GM18499 (cell line): Measurements from ENCODE around the gene TLCD5.

Experiments used
- ATAC-seq: cut with Tn5 transposase; IDR thresholded peaks from one replicate; pipeline ENCODE4 v1.9.1; 2021; ENCODE audit warnings: moderate number of reproducible peaks; ENCODE audit not compliant: insufficient read depth, unreplicated experiment

Gene TLCD5

DNA sequence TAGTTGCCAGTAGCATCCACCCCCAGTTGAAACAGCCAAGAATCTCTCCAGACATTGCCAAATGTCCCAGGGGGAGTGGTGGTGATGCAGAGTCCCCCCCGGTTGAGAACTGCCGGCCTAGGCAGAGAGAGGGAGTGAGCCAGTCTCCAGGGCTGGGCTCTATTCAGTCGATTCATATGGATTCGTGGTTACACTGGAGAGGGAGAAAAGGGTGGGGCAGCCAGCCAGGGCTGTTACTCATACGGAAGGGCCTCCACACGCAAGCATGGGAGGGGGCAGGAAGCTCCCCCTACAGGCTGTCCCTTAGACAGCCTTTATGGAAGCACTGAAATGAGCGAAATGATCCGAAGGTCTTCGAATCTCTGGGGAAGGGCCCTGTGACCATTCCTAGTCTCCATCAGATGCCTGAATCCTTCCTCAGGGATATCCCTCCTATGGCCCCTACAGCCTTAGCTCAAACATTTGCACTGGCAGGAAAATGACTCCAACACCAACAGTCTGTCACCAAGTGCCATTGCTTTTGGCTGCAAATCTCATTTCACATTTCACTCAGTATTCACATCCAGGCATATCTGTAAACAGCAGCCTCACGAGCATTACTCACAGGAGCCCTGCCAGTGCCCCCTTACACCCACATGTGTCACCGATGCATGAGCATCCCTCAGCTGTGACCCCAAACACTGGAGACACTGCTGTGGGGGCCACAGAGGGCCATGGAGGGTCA is 18.4 kb upstream of the TLCD5 start:
- ATAC-seq = no peak

DNA sequence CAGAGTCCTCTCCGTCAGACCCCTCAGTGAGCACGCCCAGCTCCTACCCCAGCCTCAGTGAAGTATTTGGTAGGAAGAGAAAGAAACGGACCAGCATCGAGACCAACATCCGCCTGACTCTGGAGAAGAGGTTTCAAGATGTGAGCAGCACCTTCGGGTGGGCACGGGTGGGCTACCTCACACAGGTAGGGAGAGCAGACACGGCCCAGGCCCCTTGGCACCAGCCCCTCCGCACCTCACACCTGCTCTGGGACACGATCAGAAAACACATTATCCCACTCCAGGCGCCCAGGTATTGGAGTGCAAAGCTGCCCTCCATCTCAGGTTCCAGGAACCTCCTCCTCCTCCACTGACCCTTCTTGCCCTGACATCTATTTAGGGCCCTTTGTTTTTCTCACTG is 17.6 kb upstream of the TLCD5 start:
- ATAC-seq = no peak

GRCh38 chr11:120308081-120308480 is 17.0 kb upstream of the TLCD5 start:
- ATAC-seq = no peak

DNA sequence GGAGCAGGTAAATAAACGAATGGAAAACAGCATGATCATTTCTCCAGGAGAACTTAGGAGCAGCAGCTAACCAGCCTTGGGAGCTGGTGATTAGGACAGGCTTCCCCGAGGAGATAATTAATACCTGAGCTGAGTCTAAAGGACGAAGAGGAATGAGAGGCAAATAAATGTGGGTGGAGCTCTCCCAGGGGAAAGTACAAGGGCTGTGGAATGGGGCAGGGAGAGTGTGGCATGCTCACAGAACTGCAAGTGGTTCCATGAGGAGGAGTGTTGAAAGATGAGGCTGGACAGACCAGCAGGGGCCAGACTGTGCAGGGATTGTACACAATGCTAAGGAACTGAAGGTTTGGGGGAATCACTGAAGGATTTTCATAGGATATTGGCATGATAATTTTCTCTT is 14.2 kb upstream of the TLCD5 start:
- no peak for ATAC-seq

DNA sequence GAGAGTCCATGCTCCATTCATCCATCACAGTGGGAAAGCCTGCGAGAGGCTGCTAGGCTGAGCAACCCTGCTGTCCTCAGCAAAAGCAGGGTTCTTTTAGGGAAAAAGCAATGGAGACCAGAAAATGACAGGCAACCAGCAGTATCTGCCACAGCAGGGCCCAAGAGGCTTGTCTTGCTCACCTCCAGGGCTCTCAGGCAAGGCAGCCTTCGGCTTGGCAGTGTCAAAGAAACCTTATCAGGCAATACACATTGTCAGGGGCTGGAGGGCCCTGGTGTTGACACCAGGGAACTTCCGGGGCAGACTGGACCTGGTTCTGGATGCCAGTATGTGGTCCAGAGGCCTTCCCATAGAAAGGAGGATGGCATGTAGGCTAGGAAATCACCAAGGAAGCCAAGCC is 10.2 kb upstream of the TLCD5 start:
- ATAC-seq = no peak

GRCh38 chr11:120316880-120317688 is 8.0 kb upstream of the TLCD5 start:
- ATAC-seq = no peak

GRCh38 chr11:120317689-120318480 is 7.2 kb upstream of the TLCD5 start:
- no peak for ATAC-seq

GRCh38 chr11:120318906-120319305 is 6.2 kb upstream of the TLCD5 start:
- no peak for ATAC-seq

DNA sequence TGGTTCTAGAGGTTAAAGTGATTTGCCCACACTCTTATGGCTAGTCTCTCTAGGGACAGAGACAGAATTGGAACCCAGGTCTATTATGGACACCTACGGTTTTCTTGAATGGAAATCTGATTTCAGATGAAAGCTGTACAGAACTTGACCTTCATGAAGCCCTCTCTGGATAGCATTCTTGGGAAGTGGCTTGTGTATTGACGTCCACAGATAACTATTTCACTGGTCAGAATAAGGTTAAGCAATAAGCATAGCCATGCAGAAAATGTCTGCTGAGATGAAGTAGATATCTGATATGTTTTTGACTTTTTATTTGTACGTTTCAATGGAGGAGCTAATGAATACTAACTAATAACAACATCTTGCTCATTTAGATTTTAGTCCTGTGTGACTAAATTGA is 1.1 kb downstream of the TLCD5 start:
- no peak for ATAC-seq

GRCh38 chr11:120326845-120327281 is 1.8 kb downstream of the TLCD5 start:
- no peak for ATAC-seq

DNA sequence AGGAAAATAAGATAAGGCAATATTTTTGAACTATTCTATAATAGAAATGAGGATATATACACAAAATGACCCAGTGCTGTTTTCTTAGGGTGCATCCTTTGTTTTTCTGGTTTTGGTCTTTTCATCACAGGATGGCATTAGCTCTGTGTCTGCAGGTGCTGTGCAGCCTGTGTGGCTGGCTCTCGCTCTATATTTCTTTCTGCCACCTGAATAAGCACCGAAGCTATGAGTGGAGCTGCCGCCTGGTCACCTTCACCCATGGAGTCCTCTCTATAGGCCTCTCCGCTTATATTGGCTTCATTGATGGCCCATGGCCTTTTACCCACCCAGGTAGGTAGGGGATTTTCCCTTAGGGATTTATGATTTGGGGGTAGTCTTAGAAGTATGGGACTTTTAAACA is 2.2 kb downstream of the TLCD5 start:
- ATAC-seq = no peak

GRCh38 chr11:120329556-120329955 is 4.5 kb downstream of the TLCD5 start:
- no peak for ATAC-seq

GRCh38 chr11:120330045-120330444 is 4.9 kb downstream of the TLCD5 start:
- ATAC-seq = no peak

GRCh38 chr11:120331301-120331996 is 6.3 kb downstream of the TLCD5 start:
- ATAC-seq = no peak

DNA sequence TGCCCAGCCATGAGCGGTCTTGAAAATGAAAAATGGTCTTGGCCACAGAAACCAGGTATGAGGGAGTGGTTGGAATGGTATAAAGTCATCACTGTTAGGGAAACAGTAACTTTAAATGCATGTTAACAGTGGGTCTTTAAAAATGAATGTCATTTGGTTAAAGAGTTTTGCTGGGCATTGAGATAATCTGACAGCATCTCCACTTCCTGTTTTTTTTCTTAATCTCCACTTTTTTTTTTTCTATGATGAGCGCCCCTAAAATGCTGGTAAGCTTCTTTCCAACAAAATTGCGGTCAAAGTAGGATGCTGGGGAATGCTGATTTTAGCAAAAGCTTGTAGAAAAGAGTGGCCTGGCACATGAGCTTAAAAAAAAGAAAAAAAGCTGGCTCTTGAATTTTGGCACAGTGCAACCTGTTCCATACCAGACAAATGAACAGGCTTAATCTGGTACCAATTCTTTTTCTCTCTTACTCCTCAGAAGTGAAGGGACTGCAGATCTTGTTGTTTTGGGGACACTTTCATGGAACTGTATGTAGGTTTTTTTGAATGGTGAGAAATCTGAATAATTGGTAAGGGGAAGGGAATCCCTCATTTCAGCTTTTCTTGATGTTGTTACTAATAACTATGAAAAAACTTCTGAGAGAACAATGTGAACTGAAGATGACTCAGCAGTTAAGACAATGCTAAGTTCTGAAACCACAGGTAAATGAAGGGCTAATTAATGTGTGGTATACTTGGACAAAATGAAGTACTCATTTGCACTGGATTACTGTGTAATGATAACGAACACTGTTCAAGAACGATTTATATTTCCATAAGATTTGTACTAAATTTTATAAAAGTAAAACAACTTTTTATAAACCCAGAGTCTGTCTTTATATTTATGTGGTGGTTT is 8.0 kb downstream of the TLCD5 start:
- ATAC-seq = no peak

DNA sequence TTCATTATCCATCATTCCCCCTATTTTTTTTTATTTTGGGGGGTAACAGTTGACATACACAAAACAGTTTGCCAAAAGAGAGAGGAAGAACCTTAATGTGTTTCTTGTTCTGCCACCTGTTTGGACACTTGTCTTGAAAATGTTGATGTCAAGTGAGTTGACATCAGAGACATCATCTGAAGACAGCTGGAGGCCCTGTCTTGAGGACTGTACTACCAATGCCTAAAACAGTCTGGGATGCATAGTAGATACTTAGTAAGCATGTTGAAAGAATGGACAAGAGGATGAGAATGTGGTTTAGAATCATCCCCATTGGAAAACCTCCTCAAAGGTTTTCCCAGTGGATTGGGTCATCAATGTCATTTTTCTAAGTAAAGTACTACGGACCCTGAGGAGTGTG is 8.7 kb downstream of the TLCD5 start:
- no peak for ATAC-seq

DNA sequence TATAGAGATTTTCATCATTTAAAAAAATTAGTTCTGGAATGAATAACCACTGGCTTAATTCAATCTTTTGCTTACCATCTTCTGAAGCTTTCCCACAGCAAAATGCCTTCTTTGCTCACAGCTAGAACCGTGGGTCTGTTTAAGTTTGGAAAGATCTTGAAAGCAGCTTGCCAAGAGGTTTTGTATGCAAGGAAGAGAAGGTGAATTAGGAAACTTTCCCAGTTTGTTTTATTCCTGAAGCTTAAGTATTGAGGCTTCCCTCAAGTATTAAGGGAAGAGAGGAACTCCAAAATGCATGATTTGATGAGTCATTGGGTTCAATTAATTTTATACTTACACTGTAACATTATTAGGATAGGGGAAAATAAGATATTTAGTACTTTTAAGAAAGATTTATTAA is 9.2 kb downstream of the TLCD5 start:
- no peak for ATAC-seq

DNA sequence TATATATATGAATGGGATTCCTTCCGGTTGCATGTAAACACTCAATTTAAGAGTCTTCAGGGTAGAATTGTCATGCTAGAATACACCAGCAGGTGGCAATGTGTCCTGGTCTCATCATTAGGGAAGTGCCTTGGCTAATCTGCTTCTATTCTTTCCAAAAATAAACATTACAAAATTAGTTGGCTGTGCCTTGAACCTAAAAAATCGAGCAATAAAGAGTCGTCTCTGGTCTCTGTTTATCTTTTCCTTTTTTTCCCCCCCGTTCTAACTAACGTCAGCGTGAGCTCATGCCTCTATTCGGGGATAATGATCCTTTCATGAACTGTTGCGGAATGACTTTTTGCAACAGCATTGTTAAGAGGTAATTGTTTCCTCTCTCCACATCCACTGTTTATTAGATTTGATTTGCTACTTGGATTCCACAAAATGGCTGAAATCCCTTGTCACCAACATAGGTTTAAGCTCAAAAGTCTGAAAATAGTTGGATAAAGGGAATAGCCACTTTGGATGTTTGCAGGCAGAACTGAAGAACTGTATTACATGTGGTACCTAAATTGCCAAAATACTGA is 9.9 kb downstream of the TLCD5 start:
- ATAC-seq = no peak

DNA sequence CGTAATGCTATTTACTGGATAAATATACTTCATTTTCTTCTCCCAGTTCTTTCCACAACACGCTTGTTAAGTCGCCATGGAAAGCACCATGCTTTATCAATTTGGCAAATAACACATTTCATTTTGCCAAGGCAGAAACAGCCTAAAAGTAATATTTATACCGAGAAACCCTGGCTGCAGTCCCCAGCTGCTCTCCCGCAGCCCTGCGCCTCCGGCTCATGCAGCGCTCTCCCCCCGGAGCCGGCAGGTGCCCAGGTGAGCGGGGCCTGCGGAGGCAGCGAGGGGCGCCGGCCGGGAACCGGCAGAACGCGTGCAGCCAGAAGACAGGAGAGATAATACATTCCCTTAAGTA is 10.4 kb downstream of the TLCD5 start:
- no peak for ATAC-seq
